Left colon (tissue), 2 donors: ENCODE measurements around the gene AGTPBP1. TPM values are rescaled to one million over a fixed set of nuclear protein-coding genes. Genes with fewer than 3 reads are reported as not detected.
A peak's percentile ranks its signal among the peaks of the same experiment; 100 is the strongest.
"Not testable (repeated sequence)": the region's sequence is repeated elsewhere in the genome, so short reads cannot be mapped to it uniquely, and the experiment has no call there.

Experiments used
- ATAC-seq: fragments of 200-7000 bp; cut with Tn5 transposase; one replicate; pipeline ENCODE4 v1.9.1; 2020; ENCODE audit warnings: mild to moderate bottlenecking, moderate library complexity
- DNase-seq, 2 donors: peaks; one replicate each; pipeline ENCODE4 v3.0.0-alpha.2; 2020
- intact Hi-C, 2 donors: fragments of 100-400 bp; cut with DNase I in 1 of 2; cut with micrococcal nuclease in 1 of 2; formaldehyde crosslinking; loops; one replicate each; pipeline versions ENCODE4 v1.11.2 to v1.14.0; 2022; cut with DNase I, micrococcal nuclease
- total RNA-seq, 2 donors: library from RNA; stranded (reverse); fragmentation: NEBNext Ultra II Directional; extraction: Animal tissue kit (Norgen Biotek cat#: 25700); gene quantifications; one replicate each; pipeline ENCODE4 v1.2.1, GENCODE V29; 2021
- donor health status: DM: no; HTN: no; CAD: no.
- donor health status: DM: yes; HTN: yes; CAD: no.

Gene AGTPBP1
- total RNA-seq, 2 donors from 2014 or later: 11.4 to 14.0 TPM

GRCh38 chr9:85575868-85576267, 165.9 kb downstream of the AGTPBP1 start:
- ATAC-seq: no peak
- DNase-seq: no peak
- intact Hi-C loops: no loop called here

GRCh38 chr9:85573546-85573945, 168.2 kb downstream of the AGTPBP1 start:
- ATAC-seq, intact Hi-C loops, DNase-seq: not testable (repeated sequence)

GRCh38 chr9:85572917-85573316, 168.8 kb downstream of the AGTPBP1 start:
- ATAC-seq, DNase-seq, intact Hi-C loops: not testable (repeated sequence)

- intact Hi-C loops: no loop called here
- no peak for ATAC-seq
Measured at GRCh38 chr9:85569988-85570387, 171.8 kb downstream of the AGTPBP1 start.

GRCh38 chr9:85559526-85559925, 182.2 kb downstream of the AGTPBP1 start:
- intact Hi-C loops: no loop called here
- ATAC-seq (no peak), DNase-seq (no peak)

More at GRCh38 chr9:85569988-85570387, 171.8 kb downstream of the AGTPBP1 start:
- DNase-seq: no peak

- ATAC-seq (no peak), DNase-seq (no peak)
- intact Hi-C loops: no loop called here
Measured at GRCh38 chr9:85554349-85554748, 187.4 kb downstream of the AGTPBP1 start.

- intact Hi-C loops: no loop called here
- ATAC-seq (no peak), DNase-seq (no peak)
Measured at GRCh38 chr9:85553475-85553874, 188.3 kb downstream of the AGTPBP1 start.

- ATAC-seq (peak; percentile 75), DNase-seq (no peak)
- intact Hi-C loops: no loop called here
Measured at GRCh38 chr9:85547599-85547998, 194.2 kb downstream of the AGTPBP1 start.

- no peak for ATAC-seq
- intact Hi-C loops: no loop called here
- no peak for DNase-seq
Measured at GRCh38 chr9:85543196-85543595, 198.6 kb downstream of the AGTPBP1 start.

GRCh38 chr9:85541876-85542275, 199.9 kb downstream of the AGTPBP1 start:
- intact Hi-C loops: no loop called here
- DNase-seq (no peak), ATAC-seq (no peak)

GRCh38 chr9:85536514-85536913, 205.2 kb downstream of the AGTPBP1 start:
- DNase-seq (no peak), ATAC-seq (no peak)
- intact Hi-C loops: no loop called here

- DNase-seq (no peak), ATAC-seq (no peak)
- intact Hi-C loops: no loop called here
Measured at GRCh38 chr9:85536076-85536475, 205.7 kb downstream of the AGTPBP1 start.

GRCh38 chr9:85534340-85534739, 207.4 kb downstream of the AGTPBP1 start:
- intact Hi-C loops: no loop called here
- ATAC-seq: no peak
- DNase-seq: no peak

- DNase-seq: no peak
- intact Hi-C loops: no loop called here
- ATAC-seq: no peak
Measured at GRCh38 chr9:85533538-85533937, 208.2 kb downstream of the AGTPBP1 start.

- DNase-seq: no peak
- intact Hi-C loops: no loop called here
- ATAC-seq: no peak
Measured at GRCh38 chr9:85530721-85531120, 211.0 kb downstream of the AGTPBP1 start.

- ATAC-seq: no peak
- intact Hi-C loops: no loop called here
- DNase-seq: no peak
Measured at GRCh38 chr9:85528607-85529006, 213.1 kb downstream of the AGTPBP1 start.

- DNase-seq (no peak), ATAC-seq (no peak)
- intact Hi-C loops: no loop called here
Measured at GRCh38 chr9:85528142-85528541, 213.6 kb downstream of the AGTPBP1 start.

- no peak for DNase-seq
- intact Hi-C loops: no loop called here
Measured at GRCh38 chr9:85527331-85528020, 214.3 kb downstream of the AGTPBP1 start.

GRCh38 chr9:85524531-85524930, 217.2 kb downstream of the AGTPBP1 start:
- intact Hi-C loops: no loop called here
- no peak for ATAC-seq
- DNase-seq: no peak

More at GRCh38 chr9:85527331-85528020, 214.3 kb downstream of the AGTPBP1 start:
- ATAC-seq: no peak

GRCh38 chr9:85523202-85523601, 218.6 kb downstream of the AGTPBP1 start:
- ATAC-seq (no peak), DNase-seq (no peak)
- intact Hi-C loops: no loop called here

- peak in 1 of 2 donors; percentile 15 for DNase-seq
- intact Hi-C loops: no loop called here
- ATAC-seq: no peak
Measured at GRCh38 chr9:85522459-85523092, 219.2 kb downstream of the AGTPBP1 start.
